Measurements from ENCODE around the gene IGBP1.
"Not testable (repeated sequence)": the region's sequence is repeated elsewhere in the genome, so short reads cannot be mapped to it uniquely, and the experiment has no call there.

IGBP1 gene

GRCh38 chrX:70123014-70123413, 10.2 kb upstream of the IGBP1 start:
- not testable (repeated sequence) for H3K9ac ChIP-seq (ENCODE audit: low read length in 2 of 2); H3K4me3 ChIP-seq (ENCODE audit: low read length in 2 of 2); H3K4me1 ChIP-seq (ENCODE audit: control insufficient read depth, insufficient read depth, low read length); H3K27me3 ChIP-seq (ENCODE audit: control insufficient read depth in 1 of 2, insufficient read depth in 2 of 2, low read length in 2 of 2); H3K27ac ChIP-seq (ENCODE audit: low read length); H3K9me3 ChIP-seq (ENCODE audit: control insufficient read depth in 2 of 2, low read length in 2 of 2); H3K36me3 ChIP-seq (ENCODE audit: control insufficient read depth in 2 of 2, insufficient read depth in 2 of 2, low read length in 2 of 2)

GRCh38 chrX:70124678-70125077, 8.6 kb upstream of the IGBP1 start:
- Histone ChIP-seq H3K9ac (ENCODE audit: low read length in 2 of 2) (no peak overlapping the region), H3K9me3 (ENCODE audit: control insufficient read depth in 2 of 2, low read length in 2 of 2) (peaks cover 0 to 3% of the 10 kb centered on the region in 2 donors), H3K4me1 (ENCODE audit: control insufficient read depth, insufficient read depth, low read length) (no peaks in the 10 kb centered on the region), H3K27ac (ENCODE audit: low read length) (no peak overlapping the region), H3K27me3 (ENCODE audit: control insufficient read depth in 1 of 2, insufficient read depth in 2 of 2, low read length in 2 of 2) (peaks cover 0 to 14% of the 10 kb centered on the region in 2 donors), H3K4me3 (ENCODE audit: low read length in 2 of 2) (no peak overlapping the region), H3K36me3 (ENCODE audit: control insufficient read depth in 2 of 2, insufficient read depth in 2 of 2, low read length in 2 of 2) (no peaks in the 10 kb centered on the region)

DNA sequence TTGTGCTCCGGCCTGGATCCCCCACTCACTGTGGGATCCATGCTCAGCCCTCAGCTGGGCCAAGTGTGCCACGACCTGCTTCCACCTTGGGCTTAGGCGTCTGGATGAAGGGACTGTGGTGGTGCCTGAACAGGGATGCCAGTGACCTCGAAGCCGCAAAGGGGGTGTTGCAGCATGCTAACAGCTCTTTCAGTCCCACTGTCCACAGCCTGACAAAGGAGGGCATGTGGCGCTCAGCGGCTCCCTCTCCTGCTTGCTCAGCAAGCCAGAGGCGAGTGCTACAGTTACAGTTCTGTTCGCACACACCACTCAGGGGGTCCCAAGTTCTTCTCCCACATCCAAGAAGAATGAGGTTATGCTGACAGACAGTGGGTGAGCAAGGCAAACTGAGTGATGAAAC, 5.2 kb upstream of the IGBP1 start:
- H3K9me3 ChIP-seq (ENCODE audit: control insufficient read depth in 2 of 2, low read length in 2 of 2): peaks cover 0 to 3% of the 10 kb centered on the region in 2 donors
- H3K4me1 ChIP-seq (ENCODE audit: control insufficient read depth, insufficient read depth, low read length): no peaks in the 10 kb centered on the region
- no peak overlapping the region for H3K4me3 ChIP-seq (ENCODE audit: low read length in 2 of 2)
- H3K9ac ChIP-seq (ENCODE audit: low read length in 2 of 2): no peak overlapping the region
- peaks cover 0 to 16% of the 10 kb centered on the region in 2 donors for H3K27me3 ChIP-seq (ENCODE audit: control insufficient read depth in 1 of 2, insufficient read depth in 2 of 2, low read length in 2 of 2)
- no peak overlapping the region for H3K27ac ChIP-seq (ENCODE audit: low read length)
- H3K36me3 ChIP-seq (ENCODE audit: control insufficient read depth in 2 of 2, insufficient read depth in 2 of 2, low read length in 2 of 2): no peaks in the 10 kb centered on the region

DNA sequence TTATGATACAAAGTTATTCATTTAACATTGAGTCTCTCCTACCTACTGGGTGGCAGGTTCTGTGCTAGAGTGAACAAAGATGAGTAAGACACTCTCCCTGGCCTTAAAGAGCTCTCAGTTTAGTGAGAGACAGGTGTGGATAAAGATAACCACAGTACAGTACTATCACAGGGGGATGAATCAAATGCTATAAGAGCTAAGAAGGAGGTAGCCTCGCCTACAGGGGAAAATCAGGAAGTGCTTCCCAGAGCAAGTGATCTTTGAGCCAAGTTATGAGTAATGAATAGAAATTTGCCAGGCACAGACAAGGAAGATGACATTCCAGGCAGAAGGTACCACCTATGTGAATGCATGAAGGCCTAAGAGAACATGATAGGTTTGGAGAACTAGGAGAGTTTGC, 3.4 kb upstream of the IGBP1 start:
- Histone ChIP-seq H3K9me3 (ENCODE audit: control insufficient read depth in 2 of 2, low read length in 2 of 2) (no peaks in the 10 kb centered on the region), H3K9ac (ENCODE audit: low read length in 2 of 2) (no peak overlapping the region), H3K4me1 (ENCODE audit: control insufficient read depth, insufficient read depth, low read length) (peaks cover 3% of the 10 kb centered on the region), H3K36me3 (ENCODE audit: control insufficient read depth in 2 of 2, insufficient read depth in 2 of 2, low read length in 2 of 2) (no peaks in the 10 kb centered on the region), H3K27me3 (ENCODE audit: control insufficient read depth in 1 of 2, insufficient read depth in 2 of 2, low read length in 2 of 2) (peaks cover 0 to 15% of the 10 kb centered on the region in 2 donors), H3K4me3 (ENCODE audit: low read length in 2 of 2) (no peak overlapping the region), H3K27ac (ENCODE audit: low read length) (no peak overlapping the region)

GRCh38 chrX:70132224-70132623, 1.0 kb upstream of the IGBP1 start:
- Histone ChIP-seq H3K27ac (ENCODE audit: low read length) (no peak overlapping the region), H3K36me3 (ENCODE audit: control insufficient read depth in 2 of 2, insufficient read depth in 2 of 2, low read length in 2 of 2) (no peaks in the 10 kb centered on the region), H3K9me3 (ENCODE audit: control insufficient read depth in 2 of 2, low read length in 2 of 2) (no peaks in the 10 kb centered on the region), H3K27me3 (ENCODE audit: control insufficient read depth in 1 of 2, insufficient read depth in 2 of 2, low read length in 2 of 2) (peaks cover 0 to 13% of the 10 kb centered on the region in 2 donors), H3K4me1 (ENCODE audit: control insufficient read depth, insufficient read depth, low read length) (peaks cover 6% of the 10 kb centered on the region), H3K9ac (ENCODE audit: low read length in 2 of 2) (no peak overlapping the region), H3K4me3 (ENCODE audit: low read length in 2 of 2) (no peak overlapping the region)

DNA sequence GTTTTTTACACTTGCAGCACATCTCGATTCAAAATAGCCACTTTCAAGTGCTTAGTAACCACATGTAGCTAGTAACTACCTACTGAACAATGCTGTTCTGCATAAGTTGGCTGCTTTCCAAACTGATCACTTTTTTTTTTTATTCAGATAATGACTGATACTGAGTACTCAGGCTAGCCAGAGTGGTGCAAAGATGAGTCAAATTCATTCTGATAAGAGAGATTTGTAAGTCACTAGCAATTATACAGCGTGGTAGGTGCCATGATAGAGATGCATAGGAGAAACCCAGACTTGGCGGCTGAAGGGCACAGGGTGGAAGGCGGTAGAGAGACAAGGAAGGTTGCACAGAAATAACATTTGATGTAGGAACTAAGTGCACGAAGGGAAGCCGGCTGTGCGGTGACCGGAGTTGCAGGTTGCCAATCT, 357 bp upstream of the IGBP1 start:
- Histone ChIP-seq H3K9ac (ENCODE audit: low read length in 2 of 2) (peak overlapping the region; percentile 48 to 83), H3K4me1 (ENCODE audit: control insufficient read depth, insufficient read depth, low read length) (peaks cover 6% of the 10 kb centered on the region), H3K27ac (ENCODE audit: low read length) (peak overlapping the region; percentile 69), H3K27me3 (ENCODE audit: control insufficient read depth in 1 of 2, insufficient read depth in 2 of 2, low read length in 2 of 2) (peaks cover 0 to 13% of the 10 kb centered on the region in 2 donors), H3K4me3 (ENCODE audit: low read length in 2 of 2) (peak overlapping the region; percentile 86 to 96), H3K36me3 (ENCODE audit: control insufficient read depth in 2 of 2, insufficient read depth in 2 of 2, low read length in 2 of 2) (no peaks in the 10 kb centered on the region), H3K9me3 (ENCODE audit: control insufficient read depth in 2 of 2, low read length in 2 of 2) (no peaks in the 10 kb centered on the region)

DNA sequence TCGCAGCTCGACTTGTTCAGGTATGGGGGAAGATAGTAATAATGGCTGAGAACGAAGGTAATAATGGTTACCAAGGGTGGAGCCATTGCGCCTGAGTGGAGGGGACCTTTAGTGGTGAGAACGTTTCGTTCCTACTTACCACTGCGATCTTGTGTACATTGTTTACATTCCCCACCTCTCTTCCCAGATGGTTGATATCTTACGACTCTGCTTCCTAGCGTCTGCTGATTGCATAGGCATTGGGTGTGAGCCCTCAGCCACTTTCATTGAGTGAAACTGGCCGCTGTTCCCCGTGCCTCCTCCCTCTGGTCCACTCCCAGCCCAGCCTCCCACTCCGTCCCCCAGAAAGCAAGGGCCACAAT, 850 bp downstream of the IGBP1 start:
- no peaks in the 10 kb centered on the region for H3K36me3 ChIP-seq (ENCODE audit: control insufficient read depth in 2 of 2, insufficient read depth in 2 of 2, low read length in 2 of 2)
- H3K9ac ChIP-seq (ENCODE audit: low read length in 2 of 2): peak overlapping the region; percentile 79 to 83
- no peaks in the 10 kb centered on the region for H3K9me3 ChIP-seq (ENCODE audit: control insufficient read depth in 2 of 2, low read length in 2 of 2)
- H3K27me3 ChIP-seq (ENCODE audit: control insufficient read depth in 1 of 2, insufficient read depth in 2 of 2, low read length in 2 of 2): peaks cover 0 to 10% of the 10 kb centered on the region in 2 donors
- H3K27ac ChIP-seq (ENCODE audit: low read length): peak overlapping the region; percentile 69
- H3K4me1 ChIP-seq (ENCODE audit: control insufficient read depth, insufficient read depth, low read length): peaks cover 6% of the 10 kb centered on the region
- H3K4me3 ChIP-seq (ENCODE audit: low read length in 2 of 2): peak overlapping the region; percentile 86 to 96

GRCh38 chrX:70138622-70139021, 5.4 kb downstream of the IGBP1 start:
- no peaks in the 10 kb centered on the region for H3K9me3 ChIP-seq (ENCODE audit: control insufficient read depth in 2 of 2, low read length in 2 of 2)
- H3K27ac ChIP-seq (ENCODE audit: low read length): no peak overlapping the region
- peaks cover 6% of the 10 kb centered on the region for H3K4me1 ChIP-seq (ENCODE audit: control insufficient read depth, insufficient read depth, low read length)
- H3K9ac ChIP-seq (ENCODE audit: low read length in 2 of 2): no peak overlapping the region
- H3K4me3 ChIP-seq (ENCODE audit: low read length in 2 of 2): no peak overlapping the region
- no peaks in the 10 kb centered on the region for H3K36me3 ChIP-seq (ENCODE audit: control insufficient read depth in 2 of 2, insufficient read depth in 2 of 2, low read length in 2 of 2)
- no peaks in the 10 kb centered on the region for H3K27me3 ChIP-seq (ENCODE audit: control insufficient read depth in 1 of 2, insufficient read depth in 2 of 2, low read length in 2 of 2)

- Histone ChIP-seq H3K27ac (ENCODE audit: low read length) (no peak overlapping the region), H3K4me1 (ENCODE audit: control insufficient read depth, insufficient read depth, low read length) (peaks cover 3% of the 10 kb centered on the region), H3K9me3 (ENCODE audit: control insufficient read depth in 2 of 2, low read length in 2 of 2) (no peaks in the 10 kb centered on the region), H3K9ac (ENCODE audit: low read length in 2 of 2) (no peak overlapping the region), H3K27me3 (ENCODE audit: control insufficient read depth in 1 of 2, insufficient read depth in 2 of 2, low read length in 2 of 2) (no peaks in the 10 kb centered on the region), H3K36me3 (ENCODE audit: control insufficient read depth in 2 of 2, insufficient read depth in 2 of 2, low read length in 2 of 2) (no peaks in the 10 kb centered on the region), H3K4me3 (ENCODE audit: low read length in 2 of 2) (no peak overlapping the region)
Measured at GRCh38 chrX:70139736-70140135, 6.5 kb downstream of the IGBP1 start.

DNA sequence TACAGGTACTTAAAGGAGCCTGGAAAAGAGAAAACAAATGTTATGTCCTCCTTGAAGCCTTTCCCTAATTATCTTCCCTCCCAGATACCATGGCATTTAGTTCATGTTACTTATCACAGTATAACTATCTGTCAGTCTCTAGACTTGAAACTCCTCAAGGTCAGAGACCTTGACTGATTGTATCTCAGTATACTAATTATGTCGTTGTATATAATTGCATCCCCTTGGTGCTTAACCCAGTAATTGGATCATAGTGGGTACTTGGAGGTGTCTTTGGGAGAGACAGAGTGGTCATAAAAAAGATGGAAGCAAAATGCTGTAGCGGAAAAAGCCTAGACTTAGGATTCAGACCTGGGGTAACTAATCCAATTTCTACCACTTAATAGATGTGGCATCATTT, 8.1 kb downstream of the IGBP1 start:
- Histone ChIP-seq H3K4me3 (ENCODE audit: low read length in 2 of 2) (no peak overlapping the region), H3K9me3 (ENCODE audit: control insufficient read depth in 2 of 2, low read length in 2 of 2) (no peaks in the 10 kb centered on the region), H3K9ac (ENCODE audit: low read length in 2 of 2) (no peak overlapping the region), H3K27ac (ENCODE audit: low read length) (no peak overlapping the region), H3K4me1 (ENCODE audit: control insufficient read depth, insufficient read depth, low read length) (no peaks in the 10 kb centered on the region), H3K36me3 (ENCODE audit: control insufficient read depth in 2 of 2, insufficient read depth in 2 of 2, low read length in 2 of 2) (no peaks in the 10 kb centered on the region), H3K27me3 (ENCODE audit: control insufficient read depth in 1 of 2, insufficient read depth in 2 of 2, low read length in 2 of 2) (no peaks in the 10 kb centered on the region)

GRCh38 chrX:70166601-70167590, 33.6 kb downstream of the IGBP1 start:
- Histone ChIP-seq H3K36me3 (ENCODE audit: control insufficient read depth in 2 of 2, insufficient read depth in 2 of 2, low read length in 2 of 2) (peaks cover 0 to 6% of the 10 kb centered on the region in 2 donors), H3K4me1 (ENCODE audit: control insufficient read depth, insufficient read depth, low read length) (no peaks in the 10 kb centered on the region), H3K9ac (ENCODE audit: low read length in 2 of 2) (no peak overlapping the region), H3K27me3 (ENCODE audit: control insufficient read depth in 1 of 2, insufficient read depth in 2 of 2, low read length in 2 of 2) (peaks cover 0 to 6% of the 10 kb centered on the region in 2 donors), H3K4me3 (ENCODE audit: low read length in 2 of 2) (no peak overlapping the region), H3K9me3 (ENCODE audit: control insufficient read depth in 2 of 2, low read length in 2 of 2) (no peaks in the 10 kb centered on the region), H3K27ac (ENCODE audit: low read length) (no peak overlapping the region)

Measured in stomach smooth muscle (tissue), 2 donors.